DND-41 (cell line): ENCODE results near the gene HP.
"Not testable (repeated sequence)": the region's sequence is repeated elsewhere in the genome, so short reads cannot be mapped to it uniquely, and the experiment has no call there.

Experiments
- CTCF ChIP-seq: IDR thresholded peaks from 2 replicates; pipeline ENCODE4 v1.5.1; 2012; ENCODE audit warnings: borderline replicate concordance, low read length, moderate library complexity, mild to moderate bottlenecking; ENCODE audit not compliant: poor library complexity, severe bottlenecking; ENCODE audit errors: extremely low read depth
- EZH2 ChIP-seq: IDR thresholded peaks from 3 replicates; pipeline ENCODE4 v1.6.1; 2012; ENCODE audit warnings: borderline replicate concordance, low read depth, mild to moderate bottlenecking, moderate library complexity, low read length, inconsistent platforms; ENCODE audit not compliant: severe bottlenecking

GRCh38 chr16:72076991-72077706 lies 22.8 kb downstream of the HP start:
- TF ChIP-seq CTCF, EZH2: not testable (repeated sequence)
